Activated naive CD4-positive, alpha-beta T cell treated with anti-CD3 and anti-CD28 coated beads for 36 hours (primary cell): Measurements from ENCODE around the gene SENP2. TPM values are rescaled to one million over a fixed set of nuclear protein-coding genes. Genes with fewer than 3 reads are reported as not detected.
"Not testable (repeated sequence)": the region's sequence is repeated elsewhere in the genome, so short reads cannot be mapped to it uniquely, and the experiment has no call there.

Source experiments
- CTCF ChIA-PET: fragments of 350-600 bp; sonication (Branson Sonifier 250); formaldehyde crosslinking; loops from one replicate; lab custom pipeline; 2021; ENCODE audit warnings: antibody characterized with exemption; lab: Charles Lee
- DNase-seq: peaks from one replicate; pipeline ENCODE4 v3.0.0-alpha.2; 2020
- H3K27ac Mint-ChIP-seq: one replicate; pipeline ENCODE4 v1.8.0; 2021; ENCODE audit warnings: mild to moderate bottlenecking, mixed read lengths
- H3K27me3 Mint-ChIP-seq: one replicate; pipeline ENCODE4 v1.8.0; 2021; ENCODE audit warnings: low read depth, mixed read lengths
- H3K36me3 Mint-ChIP-seq: one replicate; pipeline ENCODE4 v1.8.0; 2021; ENCODE audit warnings: low read depth, mixed read lengths
- H3K4me1 Mint-ChIP-seq: one replicate; pipeline ENCODE4 v1.8.0; 2021; ENCODE audit warnings: low read depth, mixed read lengths
- H3K4me3 Mint-ChIP-seq: one replicate; pipeline ENCODE4 v1.8.0; 2021; ENCODE audit warnings: mild to moderate bottlenecking, moderate library complexity, mixed read lengths
- H3K9me3 Mint-ChIP-seq: one replicate; pipeline ENCODE4 v1.8.0; 2021; ENCODE audit warnings: mixed read lengths
- intact Hi-C: fragments of 100-400 bp; cut with micrococcal nuclease; formaldehyde crosslinking; loops from one replicate; pipeline ENCODE4 v1.15.1; 2023
- total RNA-seq, 2 experiments: library from RNA; stranded (reverse); gene quantifications; one replicate each; pipeline ENCODE4 v1.2.3, GENCODE V29; 2021

SENP2 gene
- total RNA-seq, 2 experiments from 2014 or later, result 19.4 to 25.0 TPM

DNA sequence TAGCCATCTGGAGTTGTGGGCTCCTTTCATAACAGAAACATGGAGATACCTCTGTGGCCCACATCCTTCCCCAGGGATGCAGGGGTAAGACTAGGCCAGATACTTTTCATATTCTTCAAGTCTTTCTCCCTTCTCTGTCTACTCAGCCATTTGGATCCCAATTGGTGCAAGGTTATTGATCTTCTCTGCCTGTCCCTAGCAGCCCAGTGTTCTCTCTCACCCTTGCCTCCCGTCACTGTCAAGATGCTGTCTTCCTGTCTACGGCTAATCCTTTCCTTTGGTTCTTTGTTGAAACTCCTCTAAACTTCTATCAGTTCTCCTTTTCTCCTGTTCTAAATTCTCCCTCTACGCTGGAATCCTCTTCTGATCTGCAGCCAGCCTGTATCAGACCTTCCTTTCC lies 51.3 kb downstream of the SENP2 start:
- DNase-seq, result no peak
- Mint-ChIP-seq H3K36me3 (no peaks in the 10 kb centered on the region), H3K27ac (no peak overlapping the region), H3K27me3 (no peaks in the 10 kb centered on the region), H3K4me1 (peaks cover 11% of the 10 kb centered on the region), H3K4me3 (no peak overlapping the region), H3K9me3 (no peaks in the 10 kb centered on the region)
- intact Hi-C loops, result no loop called here
- CTCF ChIA-PET, result no interaction called here

DNA sequence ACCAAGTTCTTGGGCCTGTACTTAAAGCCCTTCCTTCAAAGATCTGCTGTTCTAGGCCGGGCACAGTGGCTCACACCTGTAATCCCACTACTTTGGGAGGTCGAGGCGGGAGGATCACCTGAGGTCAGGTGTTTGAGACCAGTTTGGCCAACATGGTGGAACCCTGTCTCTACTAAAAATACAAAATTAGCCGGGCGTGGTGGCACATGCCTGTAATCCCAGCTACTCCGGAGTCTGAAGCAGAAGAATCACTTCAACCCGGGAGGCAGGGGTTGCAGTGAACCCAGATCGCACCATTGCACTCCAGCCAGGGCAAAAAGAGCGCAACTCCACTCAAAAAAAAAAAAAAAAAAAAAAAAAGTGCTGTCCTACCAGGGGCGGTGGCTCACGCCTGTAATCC lies 52.6 kb downstream of the SENP2 start:
- H3K36me3 Mint-ChIP-seq, H3K4me3 Mint-ChIP-seq, H3K27ac Mint-ChIP-seq, H3K4me1 Mint-ChIP-seq, intact Hi-C loops, H3K9me3 Mint-ChIP-seq, H3K27me3 Mint-ChIP-seq, DNase-seq, CTCF ChIA-PET: not testable (repeated sequence)

DNA sequence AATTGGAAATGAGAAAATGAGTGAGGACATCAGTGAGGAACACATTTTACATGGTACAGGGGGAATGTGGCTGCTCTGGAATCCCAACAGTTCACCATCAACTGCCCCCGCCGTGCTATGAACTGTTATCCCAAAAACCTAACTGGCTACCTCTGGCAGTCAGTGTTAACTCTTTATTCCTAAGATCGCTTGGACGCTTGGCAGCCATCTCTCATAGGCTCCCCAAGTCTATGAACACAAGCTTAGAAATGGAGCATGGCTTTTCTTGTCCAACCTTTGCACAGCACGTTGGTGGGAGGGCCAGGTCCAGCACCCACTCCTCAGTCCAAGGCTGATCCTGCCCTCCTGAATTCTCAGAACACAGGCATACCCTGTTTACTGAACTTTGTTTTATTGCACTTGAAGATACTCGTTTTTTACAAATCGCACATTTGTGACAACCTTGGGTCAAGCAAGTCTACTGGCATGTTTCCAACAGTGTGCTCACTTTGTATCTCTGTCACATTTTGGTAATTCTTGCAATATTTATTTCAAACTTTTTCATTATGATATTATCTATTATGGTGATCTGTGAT lies 53.6 kb downstream of the SENP2 start:
- H3K9me3 Mint-ChIP-seq, result no peaks in the 10 kb centered on the region
- H3K4me1 Mint-ChIP-seq, result peaks cover 4% of the 10 kb centered on the region
- DNase-seq, result no peak
- CTCF ChIA-PET, result no interaction called here
- intact Hi-C loops, result no loop called here
- no peaks in the 10 kb centered on the region for H3K36me3 Mint-ChIP-seq
- H3K27ac Mint-ChIP-seq, result no peak overlapping the region
- no peaks in the 10 kb centered on the region for H3K27me3 Mint-ChIP-seq
- no peak overlapping the region for H3K4me3 Mint-ChIP-seq

DNA sequence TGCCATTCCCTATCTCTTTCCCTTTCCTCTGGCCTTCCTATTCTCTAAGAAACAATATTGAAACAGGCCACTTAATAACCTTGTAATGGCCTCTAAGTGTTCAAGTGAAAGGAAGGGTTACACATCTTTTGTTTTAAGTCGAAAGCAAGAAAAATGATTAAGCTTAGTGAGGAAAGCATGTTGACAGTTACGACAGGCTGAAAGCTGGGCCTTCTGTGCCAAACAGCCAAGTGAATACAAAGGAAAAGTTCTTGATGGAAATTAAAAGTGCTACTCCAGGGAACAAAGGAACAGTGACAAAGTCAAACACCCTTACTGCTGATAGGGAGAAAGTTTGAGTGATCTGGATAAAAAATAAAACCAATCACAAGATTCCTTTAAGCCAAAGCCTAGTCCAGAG lies 54.2 kb downstream of the SENP2 start:
- H3K4me3 Mint-ChIP-seq, result no peak overlapping the region
- no peaks in the 10 kb centered on the region for H3K36me3 Mint-ChIP-seq
- DNase-seq, result no peak
- H3K27me3 Mint-ChIP-seq, result no peaks in the 10 kb centered on the region
- CTCF ChIA-PET, result no interaction called here
- intact Hi-C loops, result no loop called here
- no peaks in the 10 kb centered on the region for H3K9me3 Mint-ChIP-seq
- peak overlapping the region; percentile 16 for H3K27ac Mint-ChIP-seq
- peaks cover 2% of the 10 kb centered on the region for H3K4me1 Mint-ChIP-seq

DNA sequence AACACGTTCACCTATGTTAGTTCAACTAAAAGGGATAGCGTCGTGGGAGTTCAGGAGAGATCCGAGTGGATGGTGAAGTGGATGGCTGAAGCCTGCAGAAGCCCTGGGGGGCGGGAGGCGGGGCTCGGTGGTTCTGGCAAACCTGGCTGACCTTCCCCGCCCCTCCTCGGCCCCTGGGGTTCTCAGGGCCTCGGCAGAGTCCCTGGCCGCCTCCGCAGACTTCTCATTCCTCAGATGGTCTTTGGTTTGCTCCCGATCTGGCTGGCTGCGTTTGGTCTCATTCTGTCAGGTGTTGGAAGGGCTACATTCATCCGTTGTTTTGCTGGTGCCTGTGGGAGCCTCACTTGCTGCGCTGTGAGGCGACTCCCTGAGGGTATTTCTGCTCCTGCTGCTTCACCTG lies 59.1 kb downstream of the SENP2 start:
- H3K36me3 Mint-ChIP-seq, H3K27me3 Mint-ChIP-seq, H3K4me3 Mint-ChIP-seq, intact Hi-C loops, H3K9me3 Mint-ChIP-seq, DNase-seq, H3K27ac Mint-ChIP-seq, H3K4me1 Mint-ChIP-seq: not testable (repeated sequence)
- CTCF ChIA-PET, result interaction anchor here (3.1 kb wide), 1 partner anchor 15 kb away, joined by 11 read pairs; no protein-coding TSS in a partner anchor

DNA sequence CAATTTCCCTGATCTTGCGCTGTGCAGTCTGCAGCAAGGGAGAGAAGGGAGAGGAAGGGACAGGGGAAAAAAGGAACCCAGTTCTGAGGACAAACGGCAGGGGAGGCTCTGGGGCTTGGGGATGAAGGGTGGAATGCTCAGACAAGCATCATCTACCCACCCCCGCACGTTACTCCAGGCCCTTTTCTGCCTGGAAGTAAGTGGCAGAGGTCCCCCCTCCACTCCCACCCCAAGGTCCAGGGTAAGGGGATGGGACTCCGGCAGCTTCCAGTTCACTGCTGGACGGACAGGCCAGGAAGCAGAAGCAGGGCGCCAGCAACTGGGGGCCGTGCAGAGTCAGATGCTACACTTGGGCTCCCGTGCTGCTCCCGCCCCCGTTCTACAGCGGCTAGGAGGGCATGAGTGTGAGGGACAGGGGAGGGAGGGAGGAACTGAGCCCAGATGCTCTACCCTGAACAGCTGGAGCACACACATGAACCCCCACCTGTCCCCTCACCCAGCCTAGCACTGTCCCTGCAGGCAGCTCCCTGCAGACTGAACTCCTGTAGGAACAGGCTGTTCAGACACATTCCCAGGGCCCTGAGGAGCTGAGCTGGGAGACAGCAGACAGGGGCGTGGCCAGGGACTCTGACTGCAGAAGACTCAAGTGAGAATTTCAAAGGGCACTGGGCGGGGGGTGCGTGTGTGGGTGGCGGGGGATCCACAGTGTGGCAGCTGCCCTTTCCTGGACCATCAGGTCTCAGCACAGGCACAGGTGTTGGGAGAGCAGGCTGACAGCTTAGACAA lies 59.7 kb downstream of the SENP2 start:
- CTCF ChIA-PET, result interaction anchor here (3.1 kb wide), 1 partner anchor 15 kb away, joined by 11 read pairs; no protein-coding TSS in a partner anchor
- no peaks in the 10 kb centered on the region for H3K4me1 Mint-ChIP-seq
- no peak overlapping the region for H3K4me3 Mint-ChIP-seq
- no peak for DNase-seq
- peaks cover 8% of the 10 kb centered on the region for H3K27me3 Mint-ChIP-seq
- intact Hi-C loops, result no loop called here
- H3K27ac Mint-ChIP-seq, result no peak overlapping the region
- no peaks in the 10 kb centered on the region for H3K9me3 Mint-ChIP-seq
- H3K36me3 Mint-ChIP-seq, result no peaks in the 10 kb centered on the region

DNA sequence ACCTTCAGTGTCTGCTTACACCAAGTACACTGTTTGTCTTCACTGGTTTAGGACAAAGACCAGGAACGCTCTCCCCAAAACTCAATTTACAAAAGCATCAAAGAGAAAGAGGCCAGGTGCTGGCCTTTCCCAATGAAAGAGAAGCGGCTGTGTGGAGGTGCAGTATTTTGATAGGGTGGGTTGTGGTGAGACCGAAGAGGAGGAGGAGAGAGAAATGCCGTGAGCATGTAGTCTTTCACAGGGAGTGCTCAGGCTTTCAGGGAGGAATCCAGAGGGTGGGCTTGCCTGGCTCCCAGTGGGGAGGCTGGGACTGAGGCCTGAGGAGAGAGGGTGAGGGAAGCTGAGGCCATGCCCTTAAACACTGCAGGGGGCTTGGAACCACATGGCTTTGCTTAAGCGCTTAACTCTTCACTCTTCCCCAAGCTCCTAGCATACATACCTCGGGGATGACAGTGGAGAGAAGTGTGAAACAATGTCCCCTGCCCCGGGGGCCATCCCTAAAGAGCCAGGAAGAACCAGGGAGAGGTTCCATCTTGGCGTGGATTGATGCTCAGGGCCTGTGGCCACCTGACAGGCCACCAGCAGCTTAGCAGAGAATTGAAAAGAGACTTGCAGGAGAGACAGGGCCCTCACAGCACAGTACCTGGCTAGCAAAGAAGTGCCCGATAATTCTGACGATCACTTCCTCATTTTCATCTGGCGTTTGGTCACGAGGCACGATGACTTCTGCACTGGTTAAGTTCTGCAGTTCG lies 60.5 kb downstream of the SENP2 start:
- Mint-ChIP-seq H3K4me3 (no peak overlapping the region), H3K27me3 (peaks cover 8% of the 10 kb centered on the region), H3K9me3 (no peaks in the 10 kb centered on the region), H3K27ac (no peak overlapping the region), H3K36me3 (no peaks in the 10 kb centered on the region), H3K4me1 (no peaks in the 10 kb centered on the region)
- no peak for DNase-seq
- CTCF ChIA-PET, result no interaction called here
- intact Hi-C loops, result no loop called here

DNA sequence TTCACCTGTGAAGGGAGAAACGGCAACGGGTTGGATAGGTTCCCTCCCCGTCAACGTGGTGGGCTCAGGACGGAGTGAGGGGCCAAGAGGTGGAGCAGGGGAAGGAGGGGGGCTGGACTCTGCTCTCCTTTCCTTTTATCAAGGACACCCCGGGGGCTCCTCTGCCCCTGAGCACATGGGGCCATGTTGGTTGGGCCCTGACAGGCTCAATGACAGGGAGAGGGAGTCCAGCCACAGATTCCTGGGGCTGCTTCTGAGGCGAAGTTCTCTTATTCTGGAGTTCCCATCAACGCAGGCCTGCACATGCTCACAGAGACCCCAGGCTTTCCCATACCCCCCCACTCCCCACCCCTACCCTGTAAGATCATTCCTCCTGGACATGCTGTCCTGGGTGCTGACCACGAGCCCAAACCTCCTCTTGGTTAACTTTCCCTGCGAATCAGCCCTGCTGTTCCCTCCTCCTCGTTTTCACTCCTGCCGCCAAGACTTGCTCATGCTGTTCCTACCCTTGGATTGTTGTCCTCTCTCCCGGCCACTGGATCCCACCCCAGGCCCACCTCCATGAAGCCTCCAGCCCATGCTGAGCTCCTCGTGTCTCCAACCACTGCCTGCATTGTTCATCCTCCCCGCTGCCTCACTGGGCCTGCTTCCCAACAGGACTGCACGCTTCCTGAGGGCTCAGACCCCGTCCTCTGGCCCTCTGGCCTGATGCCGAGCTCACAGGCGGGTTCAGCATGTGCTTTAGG lies 61.2 kb downstream of the SENP2 start:
- no peaks in the 10 kb centered on the region for H3K4me1 Mint-ChIP-seq
- peaks cover 8% of the 10 kb centered on the region for H3K27me3 Mint-ChIP-seq
- intact Hi-C loops, result no loop called here
- CTCF ChIA-PET, result interaction anchor here (1.1 to 1.3 kb wide), 2 partner anchors 13 to 296 kb away, joined by 3 to 4 read pairs; no protein-coding TSS in a partner anchor
- DNase-seq, result no peak
- no peak overlapping the region for H3K4me3 Mint-ChIP-seq
- H3K36me3 Mint-ChIP-seq, result no peaks in the 10 kb centered on the region
- no peaks in the 10 kb centered on the region for H3K9me3 Mint-ChIP-seq
- no peak overlapping the region for H3K27ac Mint-ChIP-seq

DNA sequence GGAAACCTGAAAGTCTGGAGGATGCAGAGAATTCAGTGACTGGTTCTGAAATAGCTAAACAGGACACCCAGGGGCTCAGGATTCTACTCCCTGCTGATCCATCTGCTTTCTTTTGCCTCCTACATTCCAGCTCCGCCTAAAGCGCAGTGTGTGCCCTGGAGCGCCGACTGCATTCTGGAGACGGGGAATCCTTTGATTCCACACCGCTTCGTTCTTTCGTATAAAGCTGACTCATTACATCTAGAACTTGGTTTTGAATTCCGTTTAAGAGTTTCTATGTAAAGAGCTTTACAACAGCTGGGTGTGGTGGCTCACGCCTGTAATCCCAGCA lies 61.8 kb downstream of the SENP2 start:
- DNase-seq, result no peak
- Mint-ChIP-seq H3K27ac (no peak overlapping the region), H3K36me3 (no peaks in the 10 kb centered on the region), H3K4me3 (no peak overlapping the region), H3K27me3 (peaks cover 8% of the 10 kb centered on the region), H3K4me1 (no peaks in the 10 kb centered on the region), H3K9me3 (no peaks in the 10 kb centered on the region)
- intact Hi-C loops, result no loop called here
- CTCF ChIA-PET, result interaction anchor here (1.1 to 1.3 kb wide), 2 partner anchors 12 to 296 kb away, joined by 3 to 4 read pairs; no protein-coding TSS in a partner anchor

DNA sequence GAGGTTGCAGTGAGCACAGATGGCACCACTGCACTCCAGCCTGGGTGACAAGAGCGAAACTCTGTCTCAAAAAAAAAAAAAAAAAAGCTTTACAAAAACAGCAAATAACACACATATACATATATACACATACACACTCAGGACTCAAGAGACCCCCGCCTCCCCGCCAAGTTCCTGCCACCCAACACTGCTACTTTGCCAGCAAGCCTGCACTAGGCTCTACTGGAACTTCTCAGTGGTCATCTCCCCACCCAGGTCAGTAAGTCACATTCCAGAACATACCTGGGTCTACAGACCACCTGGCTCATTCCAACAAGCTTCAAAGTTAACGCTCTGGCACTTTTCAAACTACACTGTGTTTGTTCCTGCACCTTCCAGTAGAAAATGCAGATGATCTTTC lies 62.3 kb downstream of the SENP2 start:
- H3K4me3 Mint-ChIP-seq, result no peak overlapping the region
- H3K27me3 Mint-ChIP-seq, result peaks cover 8% of the 10 kb centered on the region
- no peak overlapping the region for H3K27ac Mint-ChIP-seq
- H3K36me3 Mint-ChIP-seq, result no peaks in the 10 kb centered on the region
- no peaks in the 10 kb centered on the region for H3K4me1 Mint-ChIP-seq
- no peak for DNase-seq
- no peaks in the 10 kb centered on the region for H3K9me3 Mint-ChIP-seq
- CTCF ChIA-PET, result interaction anchor here (1.1 to 1.9 kb wide), 3 partner anchors 11 to 295 kb away, joined by 3 to 5 read pairs (median 4); no protein-coding TSS in a partner anchor
- intact Hi-C loops, result no loop called here

DNA sequence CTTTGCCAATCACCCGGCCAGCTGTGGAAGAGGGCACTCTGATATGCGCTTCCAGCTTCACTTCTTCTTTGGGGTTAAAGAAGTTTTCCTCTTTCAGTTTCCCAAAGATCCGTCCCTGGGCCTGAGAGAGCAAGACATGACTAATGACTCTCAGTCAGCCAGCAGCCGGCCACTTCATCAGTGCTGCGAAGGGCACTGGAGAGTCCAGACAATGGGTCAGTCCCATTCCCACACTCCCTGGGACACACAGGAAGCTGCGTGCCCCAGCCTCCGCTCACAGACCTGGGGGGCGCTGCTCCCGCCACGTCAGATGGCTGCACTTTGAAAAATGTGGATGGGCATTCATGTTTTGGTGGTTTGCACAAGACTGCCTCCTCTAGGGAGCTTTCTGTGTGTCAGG lies 63.3 kb downstream of the SENP2 start:
- intact Hi-C loops, result no loop called here
- Mint-ChIP-seq H3K27ac (no peak overlapping the region), H3K9me3 (no peaks in the 10 kb centered on the region), H3K36me3 (no peaks in the 10 kb centered on the region), H3K4me1 (no peaks in the 10 kb centered on the region), H3K4me3 (no peak overlapping the region), H3K27me3 (peaks cover 8% of the 10 kb centered on the region)
- DNase-seq, result no peak
- CTCF ChIA-PET, result interaction anchor here (1.9 kb wide), 1 partner anchor 11 kb away, joined by 5 read pairs; no protein-coding TSS in a partner anchor

DNA sequence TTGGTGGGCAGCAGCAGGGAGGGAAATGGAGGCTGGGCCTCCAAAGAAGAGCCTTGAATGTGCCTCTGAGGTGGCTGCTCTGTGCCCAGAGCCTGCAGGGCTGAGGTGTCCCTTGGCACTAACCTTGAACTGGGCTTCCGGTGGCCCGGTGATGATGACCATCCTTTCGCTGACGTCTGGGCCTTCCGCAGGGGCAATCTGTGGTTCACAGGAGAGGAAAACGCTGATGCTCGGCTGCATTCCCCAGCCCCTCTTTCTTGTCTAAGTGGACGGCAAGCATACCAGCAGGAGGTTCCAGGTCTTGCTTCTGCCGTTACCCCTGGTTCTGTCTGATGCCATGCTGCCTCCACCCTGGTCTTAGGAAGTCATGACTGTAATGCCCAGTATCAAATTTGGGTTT lies 65.9 kb downstream of the SENP2 start:
- Mint-ChIP-seq H3K27ac (no peak overlapping the region), H3K4me3 (no peak overlapping the region), H3K9me3 (no peaks in the 10 kb centered on the region), H3K27me3 (peaks cover 2% of the 10 kb centered on the region), H3K4me1 (no peaks in the 10 kb centered on the region), H3K36me3 (no peaks in the 10 kb centered on the region)
- CTCF ChIA-PET, result interaction anchor here (2.2 kb wide), 1 partner anchor 9 kb away, joined by 17 read pairs; no protein-coding TSS in a partner anchor
- intact Hi-C loops, result no loop called here
- DNase-seq, result no peak
